DMS79 treated with DMSO at 0.1 percent for 48 hours (cell line): Measurements from ENCODE around the gene EIF1AY.
"Not testable (repeated sequence)": the region's sequence is repeated elsewhere in the genome, so short reads cannot be mapped to it uniquely, and the experiment has no call there.

ENCODE experiments used
- DNase-seq: peaks from one replicate; lab custom pipeline; 2025; lab: John Stamatoyannopoulos, UW

Gene EIF1AY

GRCh38 chrY:20575531-20576121 lies at the start of gene EIF1AY:
Gene EIF1AY (plus strand): TSS chrY:20575776. CDS start chrY:20575872, 96 bp downstream.
- peak; percentile 65 for DNase-seq

GRCh38 chrY:20528435-20528834 lies 47.1 kb upstream of the EIF1AY start:
- DNase-seq = no peak

GRCh38 chrY:20538186-20538585 lies 37.4 kb upstream of the EIF1AY start:
- DNase-seq = no peak

- DNase-seq = no peak
These were observed 36.6 kb upstream of the EIF1AY start for GRCh38 chrY:20538933-20539332.

GRCh38 chrY:20544451-20544960 lies 31.1 kb upstream of the EIF1AY start:
- DNase-seq = no peak

- no peak for DNase-seq
These were observed 29.5 kb upstream of the EIF1AY start for GRCh38 chrY:20546071-20546470.

GRCh38 chrY:20549289-20549688 lies 26.3 kb upstream of the EIF1AY start:
- no peak for DNase-seq

- no peak for DNase-seq
These were observed 23.7 kb upstream of the EIF1AY start for GRCh38 chrY:20551840-20552239.

GRCh38 chrY:20552764-20553323 lies 22.7 kb upstream of the EIF1AY start:
- DNase-seq = not testable (repeated sequence)

- DNase-seq = no peak
These were observed 19.8 kb upstream of the EIF1AY start for GRCh38 chrY:20555820-20556219.

GRCh38 chrY:20558677-20559076 lies 16.9 kb upstream of the EIF1AY start:
- DNase-seq = no peak

- DNase-seq = no peak
These were observed 15.6 kb upstream of the EIF1AY start for GRCh38 chrY:20559873-20560512.

- no peak for DNase-seq
These were observed 4.3 kb upstream of the EIF1AY start for GRCh38 chrY:20571306-20571705.

- no peak for DNase-seq
These were observed 930 bp downstream of the EIF1AY start for GRCh38 chrY:20576506-20576905.

GRCh38 chrY:20578206-20578605 lies 2.6 kb downstream of the EIF1AY start:
- no peak for DNase-seq

- DNase-seq = no peak
These were observed 6.1 kb downstream of the EIF1AY start for GRCh38 chrY:20581687-20582086.

GRCh38 chrY:20586161-20586560 lies 10.6 kb downstream of the EIF1AY start:
- no peak for DNase-seq
